Activated CD4-positive, alpha-beta memory T cell treated with anti-CD3 and anti-CD28 coated beads, Interleukin-2, amount 10 ng/mL, durations not matched to agents 7 days and 5 days (primary cell): ENCODE data around the gene CCSER1. TPM values are rescaled to one million over a fixed set of nuclear protein-coding genes. Genes with fewer than 3 reads are reported as not detected.
"Not testable (repeated sequence)": the region's sequence is repeated elsewhere in the genome, so short reads cannot be mapped to it uniquely, and the experiment has no call there.

ENCODE experiments used
- CTCF ChIA-PET: fragments of 350-600 bp; sonication (Branson Sonifier 250); formaldehyde crosslinking; loops from one replicate; lab custom pipeline; 2021; ENCODE audit warnings: antibody characterized with exemption, inconsistent platforms; lab: Charles Lee
- POLR2A ChIA-PET: fragments of 350-600 bp; sonication (Branson Sonifier 250); formaldehyde crosslinking; loops from one replicate; lab custom pipeline; 2021; ENCODE audit warnings: antibody characterized with exemption; lab: Charles Lee
- DNase-seq: peaks from one replicate; pipeline ENCODE4 v3.0.0-alpha.2; 2020
- H3K27ac Mint-ChIP-seq: one replicate; pipeline ENCODE4 v1.8.0; 2021; ENCODE audit warnings: mild to moderate bottlenecking, mixed read lengths
- H3K27me3 Mint-ChIP-seq: one replicate; pipeline ENCODE4 v1.8.0; 2021; ENCODE audit warnings: mixed read lengths
- H3K36me3 Mint-ChIP-seq: one replicate; pipeline ENCODE4 v1.8.0; 2021; ENCODE audit warnings: low read depth, mixed read lengths
- H3K4me1 Mint-ChIP-seq: one replicate; pipeline ENCODE4 v1.8.0; 2021; ENCODE audit warnings: mixed read lengths
- H3K4me3 Mint-ChIP-seq: one replicate; pipeline ENCODE4 v1.8.0; 2021; ENCODE audit warnings: mild to moderate bottlenecking, mixed read lengths
- H3K9me3 Mint-ChIP-seq: one replicate; pipeline ENCODE4 v1.8.0; 2021; ENCODE audit warnings: mixed read lengths
- total RNA-seq, 2 experiments: library from RNA; stranded (reverse); gene quantifications; one replicate each; pipeline ENCODE4 v1.2.3, GENCODE V29; 2021

CCSER1 gene
- total RNA-seq, 2 experiments from 2014 or later = 0.50 to 0.73 TPM

DNA sequence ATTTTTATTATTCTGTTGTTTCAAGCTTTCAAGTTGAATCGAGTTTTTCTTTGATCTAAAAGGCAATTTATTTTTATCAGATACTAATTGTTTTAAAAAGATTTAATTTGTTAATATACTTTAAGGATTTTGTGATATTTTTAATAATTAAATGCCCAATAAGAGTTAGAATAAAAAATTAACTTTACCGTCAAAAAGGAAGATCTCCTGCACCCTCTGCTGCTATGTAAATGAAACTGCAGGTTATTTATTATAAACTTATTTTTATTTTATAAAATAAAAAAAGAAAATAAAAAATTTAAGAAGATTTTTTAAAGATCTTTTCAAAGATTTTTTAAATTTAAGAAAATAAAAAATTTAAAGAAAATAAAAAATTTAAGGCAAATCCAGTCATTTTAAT lies 166.1 kb downstream of the CCSER1 start:
- H3K27ac Mint-ChIP-seq = no peak overlapping the region
- DNase-seq = no peak
- ChIA-PET CTCF (no interaction called here), POLR2A (no interaction called here)
- H3K4me3 Mint-ChIP-seq = no peak overlapping the region
- no peaks in the 10 kb centered on the region for H3K9me3 Mint-ChIP-seq
- no peaks in the 10 kb centered on the region for H3K4me1 Mint-ChIP-seq
- peaks cover 1% of the 10 kb centered on the region for H3K27me3 Mint-ChIP-seq
- H3K36me3 Mint-ChIP-seq = no peaks in the 10 kb centered on the region

DNA sequence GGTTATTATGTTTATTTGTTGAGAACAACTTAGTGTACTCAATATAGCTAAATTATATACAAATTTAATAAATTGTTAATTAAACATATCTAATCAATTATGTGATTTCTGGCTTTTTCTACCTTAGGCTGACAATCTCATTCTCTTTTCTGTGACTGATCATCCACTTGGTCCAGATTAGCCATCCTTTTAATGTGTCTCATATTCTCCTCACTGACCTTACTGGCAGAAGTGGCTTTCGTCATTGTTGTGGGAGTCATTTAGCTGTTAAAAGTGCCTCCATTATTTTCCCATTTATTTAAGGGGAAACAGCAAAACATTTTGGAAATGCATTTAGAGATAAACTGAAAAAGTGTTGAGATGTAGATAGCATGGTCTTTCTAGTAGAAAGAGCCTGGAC lies 172.2 kb downstream of the CCSER1 start:
- H3K27me3 Mint-ChIP-seq = no peaks in the 10 kb centered on the region
- H3K4me1 Mint-ChIP-seq = no peaks in the 10 kb centered on the region
- ChIA-PET CTCF (no interaction called here), POLR2A (no interaction called here)
- no peaks in the 10 kb centered on the region for H3K9me3 Mint-ChIP-seq
- H3K27ac Mint-ChIP-seq = no peak overlapping the region
- DNase-seq = no peak
- H3K4me3 Mint-ChIP-seq = no peak overlapping the region
- H3K36me3 Mint-ChIP-seq = no peaks in the 10 kb centered on the region

DNA sequence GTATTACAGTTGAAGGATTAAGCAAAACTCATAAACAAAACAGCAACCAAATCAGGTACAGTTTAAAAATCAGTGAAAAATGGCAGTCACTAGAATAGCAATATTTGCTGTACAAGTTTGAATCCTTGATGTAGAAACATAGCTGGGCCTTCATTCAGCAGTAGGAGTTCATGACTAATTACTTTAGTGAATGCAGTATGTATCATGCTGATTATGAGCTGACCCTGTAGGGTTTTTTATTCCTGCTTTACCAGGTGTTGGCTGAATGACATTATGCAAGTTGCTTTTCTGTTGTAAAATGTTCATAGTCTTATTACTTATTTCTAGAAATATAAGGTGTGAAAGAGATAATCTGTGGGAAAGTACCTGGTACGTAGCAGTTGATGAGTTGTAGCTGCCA lies 179.6 kb downstream of the CCSER1 start:
- CTCF ChIA-PET = interaction anchor here (1.3 kb wide), 1 partner anchor 9 kb away, joined by 3 read pairs; no protein-coding TSS in a partner anchor
- H3K4me3 Mint-ChIP-seq = no peak overlapping the region

DNA sequence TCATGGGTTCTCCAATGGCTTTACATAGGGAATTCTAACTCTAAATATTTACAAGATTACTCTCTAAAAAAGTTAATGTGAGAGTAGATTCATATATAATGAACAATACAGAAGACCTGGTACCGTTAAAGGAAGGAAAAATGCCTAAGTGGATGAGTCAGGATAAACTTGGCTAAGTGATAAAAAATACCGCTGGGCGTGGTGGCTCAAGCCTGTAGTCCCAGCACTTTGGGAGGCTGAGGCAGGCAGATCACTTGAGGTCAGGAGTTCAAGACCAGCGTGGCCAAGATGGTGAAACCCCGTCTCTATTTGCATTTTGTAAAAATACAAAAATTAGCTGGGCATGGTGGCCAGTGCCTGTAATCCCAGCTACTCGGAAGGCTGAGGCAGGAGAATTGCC lies 189.9 kb downstream of the CCSER1 start:
- H3K4me3 Mint-ChIP-seq, H3K27me3 Mint-ChIP-seq, H3K9me3 Mint-ChIP-seq, H3K4me1 Mint-ChIP-seq, H3K36me3 Mint-ChIP-seq, H3K27ac Mint-ChIP-seq, DNase-seq, POLR2A ChIA-PET, CTCF ChIA-PET: not testable (repeated sequence)

More for the DNA sequence above, 179.6 kb downstream of the CCSER1 start:
- H3K36me3 Mint-ChIP-seq = no peaks in the 10 kb centered on the region
- no peaks in the 10 kb centered on the region for H3K27me3 Mint-ChIP-seq
- no peak for DNase-seq
- H3K9me3 Mint-ChIP-seq = no peaks in the 10 kb centered on the region
- no peak overlapping the region for H3K27ac Mint-ChIP-seq
- H3K4me1 Mint-ChIP-seq = no peaks in the 10 kb centered on the region
- POLR2A ChIA-PET = no interaction called here

DNA sequence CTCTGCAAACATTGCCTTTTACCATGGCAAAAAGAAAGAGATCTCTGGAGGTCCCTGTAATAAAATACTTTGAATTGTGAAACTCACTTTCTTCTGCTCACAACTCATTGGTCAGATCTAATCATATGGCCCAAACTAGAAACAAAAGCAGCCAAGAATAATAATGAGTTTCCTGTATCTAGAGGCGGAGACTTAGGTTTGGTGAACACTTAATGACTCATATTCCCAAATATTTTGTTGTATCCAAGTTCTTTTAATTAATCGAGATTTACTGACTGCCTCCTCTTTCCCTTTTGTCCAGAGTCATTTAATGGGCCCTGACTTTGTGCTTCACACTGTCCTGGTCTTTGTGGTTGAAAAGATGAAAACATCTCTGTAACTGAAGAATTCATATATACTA lies 190.6 kb downstream of the CCSER1 start:
- POLR2A ChIA-PET = no interaction called here
- DNase-seq = no peak
- no peaks in the 10 kb centered on the region for H3K9me3 Mint-ChIP-seq
- CTCF ChIA-PET = no interaction called here
- no peaks in the 10 kb centered on the region for H3K4me1 Mint-ChIP-seq
- no peak overlapping the region for H3K4me3 Mint-ChIP-seq
- no peaks in the 10 kb centered on the region for H3K36me3 Mint-ChIP-seq
- H3K27me3 Mint-ChIP-seq = no peaks in the 10 kb centered on the region
- H3K27ac Mint-ChIP-seq = no peak overlapping the region

DNA sequence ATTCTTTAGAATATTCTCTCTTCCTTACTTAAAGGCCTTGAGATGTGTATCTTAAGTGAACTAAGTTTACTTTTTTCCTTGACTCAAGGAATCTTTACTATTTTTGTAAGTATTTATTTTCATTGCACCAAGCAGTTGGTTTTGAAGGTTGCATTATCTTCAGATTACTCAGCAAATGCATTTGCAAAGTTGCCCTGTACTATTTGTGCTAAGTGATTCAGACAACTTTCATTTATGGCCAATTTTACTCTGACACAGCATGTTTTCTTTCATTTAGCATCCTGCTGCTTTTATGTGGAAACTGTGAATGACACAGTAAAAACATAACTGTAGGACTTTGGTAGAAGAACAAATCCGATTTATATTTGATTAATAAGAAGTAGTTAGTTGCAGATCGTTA lies 191.0 kb downstream of the CCSER1 start:
- ChIA-PET POLR2A (no interaction called here), CTCF (no interaction called here)
- no peaks in the 10 kb centered on the region for H3K9me3 Mint-ChIP-seq
- no peaks in the 10 kb centered on the region for H3K27me3 Mint-ChIP-seq
- no peak for DNase-seq
- H3K4me3 Mint-ChIP-seq = no peak overlapping the region
- no peaks in the 10 kb centered on the region for H3K36me3 Mint-ChIP-seq
- H3K4me1 Mint-ChIP-seq = no peaks in the 10 kb centered on the region
- no peak overlapping the region for H3K27ac Mint-ChIP-seq

DNA sequence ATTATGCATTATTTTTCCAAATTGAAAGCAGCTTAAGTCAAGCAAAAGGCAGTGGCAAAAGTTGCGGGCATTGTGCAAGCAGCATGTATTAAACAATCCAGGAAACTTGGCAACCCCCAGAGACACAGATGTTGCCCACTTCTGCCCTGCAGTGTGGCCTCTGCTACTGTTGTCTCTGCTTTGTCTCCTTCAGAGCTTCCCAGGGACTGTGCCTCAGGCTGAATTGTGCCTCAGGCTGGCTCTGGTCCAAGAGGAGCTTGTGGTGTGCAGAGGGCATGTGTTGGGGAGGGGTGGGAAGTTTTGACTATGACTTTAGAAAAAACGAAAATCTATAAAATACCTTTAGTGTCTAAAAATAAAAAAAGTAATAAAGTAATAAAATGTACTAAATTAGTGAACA lies 201.4 kb downstream of the CCSER1 start:
- Mint-ChIP-seq H3K27me3 (no peaks in the 10 kb centered on the region), H3K9me3 (no peaks in the 10 kb centered on the region), H3K4me3 (no peak overlapping the region), H3K36me3 (no peaks in the 10 kb centered on the region), H3K27ac (no peak overlapping the region), H3K4me1 (no peaks in the 10 kb centered on the region)
- CTCF ChIA-PET = no interaction called here
- DNase-seq = no peak
- POLR2A ChIA-PET = no interaction called here

DNA sequence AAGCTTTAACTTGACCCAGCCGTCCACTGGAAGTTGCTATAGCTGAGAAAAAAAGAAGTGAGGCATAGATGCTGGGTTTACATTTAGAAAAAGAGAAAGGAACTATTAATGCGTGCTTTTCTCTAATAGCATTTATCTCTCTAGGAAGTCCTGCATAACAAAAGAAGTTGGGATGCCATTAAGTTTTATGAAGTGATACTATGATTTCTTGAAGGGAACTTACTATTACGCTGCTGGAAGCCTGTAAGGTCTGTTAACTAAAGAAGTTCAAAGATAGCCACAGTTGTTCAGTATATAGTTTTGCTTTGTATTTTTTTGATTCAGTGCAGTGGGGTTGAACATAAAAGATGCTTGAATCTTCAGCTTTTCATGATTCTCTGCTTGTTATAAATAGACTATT lies 203.4 kb downstream of the CCSER1 start:
- Mint-ChIP-seq H3K9me3 (no peaks in the 10 kb centered on the region), H3K27me3 (no peaks in the 10 kb centered on the region), H3K27ac (no peak overlapping the region), H3K36me3 (no peaks in the 10 kb centered on the region), H3K4me3 (no peak overlapping the region), H3K4me1 (no peaks in the 10 kb centered on the region)
- POLR2A ChIA-PET = no interaction called here
- CTCF ChIA-PET = no interaction called here
- no peak for DNase-seq

DNA sequence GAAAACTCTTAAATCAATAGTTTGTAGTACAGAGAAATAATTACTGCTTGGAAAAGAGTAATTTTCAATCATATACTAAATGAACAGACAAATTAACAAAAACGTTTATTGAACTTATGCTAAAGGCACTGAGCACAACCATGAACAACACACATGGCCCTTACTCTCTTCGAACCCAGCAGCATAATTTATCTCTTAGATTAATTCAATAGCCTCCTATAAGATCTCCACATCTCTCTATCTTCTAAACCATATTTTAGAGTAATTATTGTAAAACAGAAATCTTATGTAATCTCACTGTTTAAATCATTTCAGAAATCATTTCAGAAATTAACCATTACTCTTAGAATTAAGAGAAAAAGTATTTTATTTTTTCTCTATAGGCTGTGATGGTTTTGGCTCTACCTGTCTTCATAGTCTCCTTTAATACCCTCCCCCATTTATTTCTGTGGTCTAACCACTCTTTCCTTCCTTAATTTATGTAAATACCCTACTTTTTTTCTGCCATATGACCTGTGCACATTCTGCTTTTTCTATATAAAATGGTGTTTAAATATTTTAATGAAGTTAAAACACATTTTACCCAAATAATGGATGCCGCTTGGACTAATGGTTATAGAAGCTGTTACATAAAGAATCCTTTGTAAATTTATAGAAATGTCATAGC lies 218.5 kb downstream of the CCSER1 start:
- H3K36me3 Mint-ChIP-seq = no peaks in the 10 kb centered on the region
- H3K27ac Mint-ChIP-seq = no peak overlapping the region
- DNase-seq = no peak
- no peaks in the 10 kb centered on the region for H3K4me1 Mint-ChIP-seq
- ChIA-PET POLR2A (no interaction called here), CTCF (no interaction called here)
- H3K9me3 Mint-ChIP-seq = no peaks in the 10 kb centered on the region
- H3K4me3 Mint-ChIP-seq = no peak overlapping the region
- no peaks in the 10 kb centered on the region for H3K27me3 Mint-ChIP-seq

DNA sequence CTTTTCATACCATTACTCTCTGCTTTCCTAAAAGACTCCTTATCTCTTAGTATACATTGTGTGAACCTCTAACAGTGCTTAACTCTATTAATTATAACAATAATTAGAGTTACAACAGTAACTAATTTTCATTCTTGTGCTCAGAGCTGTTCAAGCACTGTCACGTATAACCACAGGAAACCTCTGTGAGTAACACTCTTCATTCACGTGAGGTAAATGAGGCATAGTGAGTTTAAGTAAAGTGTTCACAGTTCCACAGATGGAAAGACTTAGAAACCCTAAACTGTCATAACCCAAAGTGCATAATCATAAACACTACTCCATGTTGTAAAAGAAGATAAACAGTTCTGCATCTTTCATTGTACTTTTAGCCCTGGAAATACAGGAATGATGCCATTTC lies 222.4 kb downstream of the CCSER1 start:
- ChIA-PET CTCF (no interaction called here), POLR2A (no interaction called here)
- Mint-ChIP-seq H3K27me3 (no peaks in the 10 kb centered on the region), H3K27ac (no peak overlapping the region), H3K9me3 (no peaks in the 10 kb centered on the region), H3K4me3 (no peak overlapping the region), H3K36me3 (no peaks in the 10 kb centered on the region), H3K4me1 (no peaks in the 10 kb centered on the region)
- DNase-seq = no peak

DNA sequence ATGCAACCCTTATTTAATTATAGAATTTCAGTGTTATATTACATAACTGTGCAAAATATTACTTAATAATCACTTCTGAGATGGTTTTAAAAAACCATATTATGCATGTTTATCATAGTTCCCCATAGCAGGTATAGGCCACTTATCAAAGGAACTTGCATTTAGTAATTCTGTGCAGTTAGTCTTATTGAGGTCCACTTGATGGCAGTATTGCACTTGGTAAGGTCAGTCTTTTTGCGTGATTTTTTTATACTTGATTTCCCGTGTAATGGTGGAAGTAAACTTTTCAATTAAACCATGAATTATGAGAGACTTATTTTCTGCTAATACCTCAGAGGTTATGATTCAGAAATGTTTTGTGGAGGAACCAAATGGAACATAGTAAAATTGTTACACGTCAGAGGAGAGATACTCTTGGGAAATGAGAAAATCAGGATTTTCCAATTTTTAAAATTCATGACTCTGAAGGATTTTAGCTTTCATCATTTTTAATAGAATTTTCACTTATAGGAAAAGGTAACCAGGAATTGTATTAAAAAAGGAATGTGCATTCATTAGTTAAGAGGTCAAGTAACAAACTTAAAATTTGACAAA lies 230.0 kb downstream of the CCSER1 start:
- CTCF ChIA-PET = no interaction called here
- Mint-ChIP-seq H3K27me3 (no peaks in the 10 kb centered on the region), H3K4me3 (no peak overlapping the region)

DNA sequence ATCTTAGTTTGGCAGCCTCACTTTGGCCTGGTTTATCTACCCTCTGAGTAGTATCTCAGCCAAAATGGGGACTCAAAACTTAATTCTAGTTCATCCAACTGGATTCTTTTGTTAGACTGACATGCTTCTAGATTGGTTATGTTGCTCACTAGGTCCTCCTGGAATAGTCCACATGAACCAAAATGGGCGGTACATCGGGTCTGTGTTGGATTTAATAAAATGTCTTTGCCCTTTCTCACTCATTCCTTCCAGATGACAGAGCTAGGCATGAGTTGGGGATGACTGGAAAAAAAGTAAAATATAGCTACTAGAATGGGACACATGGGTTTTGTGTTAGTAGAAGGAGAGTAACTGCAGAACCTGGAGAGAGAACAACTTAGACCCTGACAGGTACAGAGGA lies 247.9 kb downstream of the CCSER1 start:
- POLR2A ChIA-PET = no interaction called here
- no peaks in the 10 kb centered on the region for H3K4me1 Mint-ChIP-seq
- H3K9me3 Mint-ChIP-seq = no peaks in the 10 kb centered on the region
- no peaks in the 10 kb centered on the region for H3K27me3 Mint-ChIP-seq
- H3K4me3 Mint-ChIP-seq = no peak overlapping the region
- DNase-seq = no peak
- CTCF ChIA-PET = no interaction called here
- H3K36me3 Mint-ChIP-seq = no peaks in the 10 kb centered on the region
- no peak overlapping the region for H3K27ac Mint-ChIP-seq

More for the DNA sequence above, 230.0 kb downstream of the CCSER1 start:
- Mint-ChIP-seq H3K4me1 (no peaks in the 10 kb centered on the region), H3K9me3 (no peaks in the 10 kb centered on the region), H3K27ac (no peak overlapping the region), H3K36me3 (no peaks in the 10 kb centered on the region)
- no peak for DNase-seq
- POLR2A ChIA-PET = no interaction called here

DNA sequence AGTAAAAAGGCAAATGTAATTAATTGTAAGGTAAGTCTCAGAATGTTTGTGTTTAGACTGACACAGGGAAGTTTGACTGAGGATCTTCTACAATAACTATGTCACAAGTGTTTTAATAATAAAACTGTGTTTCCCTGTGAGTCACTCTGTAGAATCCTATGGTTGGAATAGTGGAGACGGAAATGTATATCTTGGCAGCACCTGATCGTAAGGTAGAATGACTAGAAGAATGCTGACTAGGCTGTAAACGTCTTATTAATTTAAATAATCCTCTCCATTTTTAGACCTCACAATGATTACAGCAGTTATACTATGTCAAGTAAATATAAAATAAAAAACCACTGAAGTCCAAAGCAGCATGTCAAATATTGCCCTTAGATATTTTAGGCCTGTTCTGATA lies 266.0 kb downstream of the CCSER1 start:
- no peaks in the 10 kb centered on the region for H3K9me3 Mint-ChIP-seq
- H3K27ac Mint-ChIP-seq = no peak overlapping the region
- POLR2A ChIA-PET = no interaction called here
- CTCF ChIA-PET = no interaction called here
- H3K4me3 Mint-ChIP-seq = no peak overlapping the region
- H3K36me3 Mint-ChIP-seq = no peaks in the 10 kb centered on the region
- no peaks in the 10 kb centered on the region for H3K27me3 Mint-ChIP-seq
- H3K4me1 Mint-ChIP-seq = no peaks in the 10 kb centered on the region
- DNase-seq = no peak

DNA sequence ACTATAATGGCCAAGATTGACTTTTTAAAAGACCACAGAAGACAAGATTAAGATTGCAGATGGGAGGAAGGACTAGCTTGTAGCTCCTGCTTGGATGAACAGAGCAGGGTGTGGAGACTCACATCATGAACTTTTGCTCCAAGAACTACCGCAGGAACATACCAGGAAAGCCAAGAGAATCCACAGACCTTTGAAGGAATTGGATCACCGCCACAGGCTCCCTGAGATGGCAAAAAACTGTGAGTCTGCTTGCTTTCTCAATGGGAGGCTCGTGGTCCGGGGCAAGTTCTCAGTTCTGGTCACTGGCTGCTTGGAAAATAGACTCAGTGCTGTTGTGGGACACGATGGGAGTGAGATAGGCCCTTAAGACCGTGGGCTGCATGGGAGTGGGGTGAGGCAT lies 276.6 kb downstream of the CCSER1 start:
- no peaks in the 10 kb centered on the region for H3K27me3 Mint-ChIP-seq
- no peak overlapping the region for H3K27ac Mint-ChIP-seq
- ChIA-PET CTCF (no interaction called here), POLR2A (no interaction called here)
- no peaks in the 10 kb centered on the region for H3K36me3 Mint-ChIP-seq
- no peak overlapping the region for H3K4me3 Mint-ChIP-seq
- no peaks in the 10 kb centered on the region for H3K4me1 Mint-ChIP-seq
- H3K9me3 Mint-ChIP-seq = no peaks in the 10 kb centered on the region
- DNase-seq = no peak
